K562 (cell line): ENCODE measurements around the gene HEXD. TPM values are rescaled to one million over a fixed set of nuclear protein-coding genes. Genes with fewer than 3 reads are reported as not detected.

Source experiments
- ATF3 ChIP-seq, 2 experiments: fragments of 450-650 bp in 1 of 2; sonication (generic) in 1 of 2; formaldehyde crosslinking in 1 of 2; IDR thresholded peaks in 1 of 2; conservative IDR thresholded peaks in 1 of 2; 2 replicates each; pipeline versions ENCODE4 v1.6.1 to v1.8.1; 2016 to 2023; ENCODE audit warnings: mild to moderate bottlenecking in 2 of 2, moderate library complexity in 2 of 2, inconsistent platforms in 1 of 2, missing genetic modification reagents in 1 of 2
- BACH1 ChIP-seq: fragments of 200-800 bp; sonication (Bioruptor generic); IDR thresholded peaks from 2 replicates; pipeline ENCODE4 v1.6.1; 2016; ENCODE audit warnings: missing genetic modification characterization, missing compliant biosample characterization
- C11orf30 ChIP-seq: fragments of 450-650 bp; IDR thresholded peaks from 2 replicates; pipeline ENCODE4 v1.6.1; 2016; ENCODE audit warnings: low read depth, mild to moderate bottlenecking
- CCAR2 ChIP-seq: fragments of 200-400 bp; formaldehyde crosslinking; IDR thresholded peaks from 2 replicates; pipeline ENCODE4 v1.6.1; 2017; ENCODE audit warnings: mild to moderate bottlenecking, low read depth, low read length
- CREB1 ChIP-seq, 2 experiments: sonication (generic) in 1 of 2; formaldehyde crosslinking in 1 of 2; IDR thresholded peaks; 2 replicates each; pipeline versions ENCODE4 v1.6.1 to v1.8.0; 2012 to 2022; ENCODE audit warnings: inconsistent platforms in 1 of 2, mild to moderate bottlenecking in 1 of 2, missing genetic modification reagents in 1 of 2, moderate library complexity in 1 of 2
- DPF2 ChIP-seq: fragments of 450-650 bp; IDR thresholded peaks from 2 replicates; pipeline ENCODE4 v1.6.1; 2016
- SMAD2 ChIP-seq: fragments of 150-350 bp; IDR thresholded peaks from 2 replicates; pipeline ENCODE4 v1.6.1; 2014; ENCODE audit warnings: low read depth, mild to moderate bottlenecking, low read length
- SMARCA4 ChIP-seq: fragments of 450-650 bp; IDR thresholded peaks from 2 replicates; pipeline ENCODE4 v1.6.1; 2016
- SRSF1 ChIP-seq: fragments of 200-400 bp; formaldehyde crosslinking; IDR thresholded peaks from 2 replicates; pipeline ENCODE4 v1.6.1; 2017; ENCODE audit warnings: mild to moderate bottlenecking, low read depth, low read length, moderate library complexity
- SRSF9 ChIP-seq: fragments of 200-400 bp; formaldehyde crosslinking; IDR thresholded peaks from 2 replicates; pipeline ENCODE4 v1.6.1; 2017; ENCODE audit warnings: low read depth, low read length, borderline replicate concordance
- ZBED1 ChIP-seq: IDR thresholded peaks from 2 replicates; pipeline ENCODE4 v1.6.1; 2014
- ZEB2 ChIP-seq: fragments of 450-650 bp; IDR thresholded peaks from 2 replicates; pipeline ENCODE4 v1.6.1; 2016
- ZNF324 ChIP-seq: fragments of 250-450 bp; sonication (Bioruptor Pico); IDR thresholded peaks from 2 replicates; pipeline ENCODE4 v1.4.0; 2020; ENCODE audit warnings: mild to moderate bottlenecking
- ZNF584 ChIP-seq: fragments of 200-800 bp; sonication (Bioruptor generic); IDR thresholded peaks from 2 replicates; pipeline ENCODE4 v1.6.1; 2016; ENCODE audit warnings: low read depth, mild to moderate bottlenecking, missing genetic modification characterization, missing compliant biosample characterization
- ZNF764 ChIP-seq: fragments of 250-450 bp; sonication (Bioruptor Pico); IDR thresholded peaks from 2 replicates; pipeline ENCODE4 v1.4.0; 2020; ENCODE audit warnings: low read depth, mild to moderate bottlenecking, moderate library complexity
- ZNF785 ChIP-seq: fragments of 250-450 bp; sonication (Bioruptor Pico); IDR thresholded peaks from 2 replicates; pipeline ENCODE4 v1.4.0; 2020; ENCODE audit warnings: mild to moderate bottlenecking
- polyA plus RNA-seq, 8 experiments: library from polyadenylated mRNA; depleted of rRNA in 4 of 8; stranded (reverse) in 5 of 8; unstranded in 3 of 8; fragments of >200 nt; fragmentation: Nextera tagmentation in 2 of 8; fragmentation: Illumina TruSeq in 1 of 8; extraction: Ambion mirVana in 2 of 8; extraction: Trizol in 1 of 8; gene quantifications; 2 replicates each; pipeline versions ENCODE4 v1.2.1 to v1.2.3, GENCODE V29; 2011 to 2014; ENCODE audit warnings: inconsistent platforms in 1 of 8, missing spikeins in 1 of 8
- total RNA-seq, 7 experiments: library from RNA; depleted of rRNA in 6 of 7; stranded (reverse); fragments of >200 nt in 6 of 7; fragmentation: Illumina TruSeq in 2 of 7; extraction: Trizol in 2 of 7; gene quantifications; 2 replicates each; pipeline versions ENCODE4 v1.2.1 to v1.2.3, GENCODE V29; 2011 to 2021; ENCODE audit warnings: low replicate concordance in 1 of 7
- TF ChIP-seq, protein P1 (sequence below): sonication (generic); formaldehyde crosslinking; IDR thresholded peaks from 2 replicates; pipeline ENCODE4 v1.9.0; 2022; ENCODE audit warnings: mild to moderate bottlenecking, missing genetic modification reagents
- TF ChIP-seq, protein P2 (sequence below): sonication (generic); formaldehyde crosslinking; IDR thresholded peaks from 2 replicates; pipeline ENCODE4 v1.4.0; 2020; ENCODE audit warnings: mild to moderate bottlenecking, missing genetic modification reagents
- TF ChIP-seq, protein P3 (sequence below), 2 experiments: IDR thresholded peaks in 1 of 2; conservative IDR thresholded peaks in 1 of 2; 2 replicates each; pipeline ENCODE4 v1.6.1; 2016; ENCODE audit warnings: low read depth in 2 of 2, mild to moderate bottlenecking in 1 of 2, missing compliant biosample characterization in 1 of 2, missing genetic modification characterization in 1 of 2, moderate library complexity in 1 of 2
- TF ChIP-seq, protein P4 (sequence below): fragments of 450-650 bp; IDR thresholded peaks from one replicate; pipeline ENCODE4 v1.6.1; 2018; ENCODE audit warnings: mild to moderate bottlenecking, moderate library complexity; ENCODE audit not compliant: partially characterized antibody

Gene HEXD
- total and polyA plus RNA-seq, 9 of the 15 experiments (the other 6 are each of a cell fraction or from before 2014, with no cell fraction given): 1.0 to 25.3 (median 10.0) TPM

- TF ChIP-seq, protein P1, sequence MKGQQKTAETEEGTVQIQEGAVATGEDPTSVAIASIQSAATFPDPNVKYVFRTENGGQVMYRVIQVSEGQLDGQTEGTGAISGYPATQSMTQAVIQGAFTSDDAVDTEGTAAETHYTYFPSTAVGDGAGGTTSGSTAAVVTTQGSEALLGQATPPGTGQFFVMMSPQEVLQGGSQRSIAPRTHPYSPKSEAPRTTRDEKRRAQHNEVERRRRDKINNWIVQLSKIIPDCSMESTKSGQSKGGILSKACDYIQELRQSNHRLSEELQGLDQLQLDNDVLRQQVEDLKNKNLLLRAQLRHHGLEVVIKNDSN (CRISPR knock-in tag): no peak
- TF ChIP-seq DPF2 (peak; percentile 100), ATF3 (IDR thresholded peaks at IDR 0.05) (peak; percentile 62; the same call in 1 of the 2 replicates), ATF3 (CRISPR knock-in tag; conservative IDR thresholded peaks at IDR 0.05) (no peak), SRSF9 (no peak), C11orf30 (peak; percentile 69), BACH1 (tag) (no peak), ZBED1 (peak; percentile 84; the same call in 1 of the 2 replicates), SMAD2 (no peak), ZNF584 (CRISPR knock-in tag) (0 out of 2 replicates have a peak, but pooled peaks have one; percentile 64), CCAR2 (no peak), ZNF324 (no peak), ZEB2 (peak; percentile 99), ZNF785 (no peak), CREB1 (IDR thresholded peaks at IDR 0.05) (peak; percentile 72; the same call in 1 of the 2 replicates), CREB1 (CRISPR knock-in tag; IDR thresholded peaks at IDR 0.05) (no peak), ZNF764 (no peak), SMARCA4 (peak; percentile 99), SRSF1 (no peak)
- TF ChIP-seq, protein P2, sequence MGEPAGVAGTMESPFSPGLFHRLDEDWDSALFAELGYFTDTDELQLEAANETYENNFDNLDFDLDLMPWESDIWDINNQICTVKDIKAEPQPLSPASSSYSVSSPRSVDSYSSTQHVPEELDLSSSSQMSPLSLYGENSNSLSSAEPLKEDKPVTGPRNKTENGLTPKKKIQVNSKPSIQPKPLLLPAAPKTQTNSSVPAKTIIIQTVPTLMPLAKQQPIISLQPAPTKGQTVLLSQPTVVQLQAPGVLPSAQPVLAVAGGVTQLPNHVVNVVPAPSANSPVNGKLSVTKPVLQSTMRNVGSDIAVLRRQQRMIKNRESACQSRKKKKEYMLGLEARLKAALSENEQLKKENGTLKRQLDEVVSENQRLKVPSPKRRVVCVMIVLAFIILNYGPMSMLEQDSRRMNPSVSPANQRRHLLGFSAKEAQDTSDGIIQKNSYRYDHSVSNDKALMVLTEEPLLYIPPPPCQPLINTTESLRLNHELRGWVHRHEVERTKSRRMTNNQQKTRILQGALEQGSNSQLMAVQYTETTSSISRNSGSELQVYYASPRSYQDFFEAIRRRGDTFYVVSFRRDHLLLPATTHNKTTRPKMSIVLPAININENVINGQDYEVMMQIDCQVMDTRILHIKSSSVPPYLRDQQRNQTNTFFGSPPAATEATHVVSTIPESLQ (CRISPR knock-in tag): no peak
- TF ChIP-seq, protein P3, sequence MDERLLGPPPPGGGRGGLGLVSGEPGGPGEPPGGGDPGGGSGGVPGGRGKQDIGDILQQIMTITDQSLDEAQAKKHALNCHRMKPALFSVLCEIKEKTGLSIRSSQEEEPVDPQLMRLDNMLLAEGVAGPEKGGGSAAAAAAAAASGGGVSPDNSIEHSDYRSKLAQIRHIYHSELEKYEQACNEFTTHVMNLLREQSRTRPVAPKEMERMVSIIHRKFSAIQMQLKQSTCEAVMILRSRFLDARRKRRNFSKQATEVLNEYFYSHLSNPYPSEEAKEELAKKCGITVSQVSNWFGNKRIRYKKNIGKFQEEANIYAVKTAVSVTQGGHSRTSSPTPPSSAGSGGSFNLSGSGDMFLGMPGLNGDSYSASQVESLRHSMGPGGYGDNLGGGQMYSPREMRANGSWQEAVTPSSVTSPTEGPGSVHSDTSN (CRISPR knock-in tag; IDR thresholded peaks at IDR 0.05; ENCODE audit: low read depth): no peak
- TF ChIP-seq, protein P3 (tag; conservative IDR thresholded peaks at IDR 0.05; ENCODE audit: low read depth): peak; percentile 85
- TF ChIP-seq, protein P4, sequence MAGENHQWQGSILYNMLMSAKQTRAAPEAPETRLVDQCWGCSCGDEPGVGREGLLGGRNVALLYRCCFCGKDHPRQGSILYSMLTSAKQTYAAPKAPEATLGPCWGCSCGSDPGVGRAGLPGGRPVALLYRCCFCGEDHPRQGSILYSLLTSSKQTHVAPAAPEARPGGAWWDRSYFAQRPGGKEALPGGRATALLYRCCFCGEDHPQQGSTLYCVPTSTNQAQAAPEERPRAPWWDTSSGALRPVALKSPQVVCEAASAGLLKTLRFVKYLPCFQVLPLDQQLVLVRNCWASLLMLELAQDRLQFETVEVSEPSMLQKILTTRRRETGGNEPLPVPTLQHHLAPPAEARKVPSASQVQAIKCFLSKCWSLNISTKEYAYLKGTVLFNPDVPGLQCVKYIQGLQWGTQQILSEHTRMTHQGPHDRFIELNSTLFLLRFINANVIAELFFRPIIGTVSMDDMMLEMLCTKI: no peak
Observed at GRCh38 chr17:82461827-82462524, 43.8 kb downstream of the HEXD start (continued).
